OCI-LY3 (cell line): ENCODE results near the gene NDFIP1.

Source experiments
- CTCF ChIP-seq: fragments of 200-600, 300-600 bp; sonication (generic); IDR thresholded peaks from 2 replicates; pipeline ENCODE4 v1.5.1; 2014; ENCODE audit warnings: antibody characterized with exemption, low read length, low read depth
- EZH2phosphoT487 ChIP-seq: fragments of 200-600 bp; shearing (Covaris generic); IDR thresholded peaks from 2 replicates; pipeline ENCODE4 v1.6.1; 2018; ENCODE audit warnings: antibody characterized with exemption, mixed run types, low read depth

GRCh38 chr5:142170254-142170953, 61.8 kb downstream of the NDFIP1 start:
- no peak for TF ChIP-seq EZH2phosphoT487
- no peak for TF ChIP-seq CTCF
